ENCODE measurements around the gene RNF19B.

DNA sequence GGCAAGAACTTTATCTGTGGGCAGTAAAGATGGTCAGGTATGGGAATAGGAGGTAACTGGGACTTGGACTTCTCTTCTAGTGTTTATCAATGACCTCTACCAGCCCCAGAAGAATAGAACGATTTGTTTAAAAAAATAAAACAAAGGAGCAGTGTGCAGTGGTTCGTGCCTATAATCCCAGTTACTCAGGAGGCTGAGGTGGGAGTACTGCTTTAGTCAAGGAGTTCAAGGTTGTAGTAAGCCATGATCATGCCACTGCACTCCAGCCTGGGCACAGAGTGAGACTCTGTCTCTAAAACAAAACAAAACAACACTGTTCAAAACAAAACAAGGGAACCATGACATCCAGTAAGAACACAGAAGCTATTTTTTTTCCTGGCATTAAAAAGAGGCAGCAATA is 4.3 kb downstream of the RNF19B start:
- TF ChIP-seq, protein P1, sequence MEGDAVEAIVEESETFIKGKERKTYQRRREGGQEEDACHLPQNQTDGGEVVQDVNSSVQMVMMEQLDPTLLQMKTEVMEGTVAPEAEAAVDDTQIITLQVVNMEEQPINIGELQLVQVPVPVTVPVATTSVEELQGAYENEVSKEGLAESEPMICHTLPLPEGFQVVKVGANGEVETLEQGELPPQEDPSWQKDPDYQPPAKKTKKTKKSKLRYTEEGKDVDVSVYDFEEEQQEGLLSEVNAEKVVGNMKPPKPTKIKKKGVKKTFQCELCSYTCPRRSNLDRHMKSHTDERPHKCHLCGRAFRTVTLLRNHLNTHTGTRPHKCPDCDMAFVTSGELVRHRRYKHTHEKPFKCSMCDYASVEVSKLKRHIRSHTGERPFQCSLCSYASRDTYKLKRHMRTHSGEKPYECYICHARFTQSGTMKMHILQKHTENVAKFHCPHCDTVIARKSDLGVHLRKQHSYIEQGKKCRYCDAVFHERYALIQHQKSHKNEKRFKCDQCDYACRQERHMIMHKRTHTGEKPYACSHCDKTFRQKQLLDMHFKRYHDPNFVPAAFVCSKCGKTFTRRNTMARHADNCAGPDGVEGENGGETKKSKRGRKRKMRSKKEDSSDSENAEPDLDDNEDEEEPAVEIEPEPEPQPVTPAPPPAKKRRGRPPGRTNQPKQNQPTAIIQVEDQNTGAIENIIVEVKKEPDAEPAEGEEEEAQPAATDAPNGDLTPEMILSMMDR (IDR thresholded peaks at IDR 0.05), result no peak
- no peak for TF ChIP-seq POLR2A (IDR thresholded peaks at IDR 0.05)
